Tibial nerve (tissue), 4 donors: ENCODE data around the gene TTC7B. TPM values are rescaled to one million over a fixed set of nuclear protein-coding genes. Genes with fewer than 3 reads are reported as not detected.

Experiments used
- DNase-seq, 2 donors: peaks; one replicate each; pipeline ENCODE4 v3.0.0-alpha.2; 2019; ENCODE audit warnings: low spot score in 2 of 2
- H3K27ac ChIP-seq, 4 donors: fragments of 200-600 bp; sonication (generic) in 3 of 4; one replicate each; pipeline ENCODE4 v1.5.1; 2017 to 2019; ENCODE audit warnings: mild to moderate bottlenecking in 1 of 4
- H3K27me3 ChIP-seq, 2 donors: fragments of 200-600 bp; sonication (generic) in 1 of 2; one replicate each; pipeline versions ENCODE4 v1.5.1 to v1.6.0; 2017 to 2019
- H3K36me3 ChIP-seq, 3 donors: fragments of 200-600 bp; sonication (generic); one replicate each; pipeline ENCODE4 v1.5.1; 2018 to 2019
- H3K4me1 ChIP-seq, 4 donors: fragments of 200-600 bp; sonication (generic) in 3 of 4; one replicate each; pipeline ENCODE4 v1.5.1; 2017 to 2019
- H3K4me3 ChIP-seq, 4 donors: fragments of 200-600 bp; sonication (generic) in 3 of 4; one replicate each; pipeline ENCODE4 v1.5.1; 2017 to 2019; ENCODE audit warnings: mild to moderate bottlenecking in 1 of 4, moderate library complexity in 1 of 4
- H3K9me3 ChIP-seq, 4 donors: fragments of 200-600 bp; sonication (generic) in 3 of 4; one replicate each; pipeline ENCODE4 v1.5.1; 2017 to 2019
- EP300 ChIP-seq, 2 donors: sonication (generic); formaldehyde crosslinking; IDR thresholded peaks; one replicate each; pipeline ENCODE4 v1.6.1; 2017; ENCODE audit warnings: antibody characterized with exemption in 2 of 2, mild to moderate bottlenecking in 1 of 2
- POLR2A ChIP-seq, 2 donors: fragments of 450-650 bp; IDR thresholded peaks; one replicate each; pipeline ENCODE4 v1.6.1; 2017; ENCODE audit warnings: antibody characterized with exemption in 2 of 2, mild to moderate bottlenecking in 2 of 2, moderate library complexity in 2 of 2
- WGBS, 2 donors: methylation state at CpG; one replicate each; pipeline ENCODE4 v1.1.5; 2018; 5-methylcytosine and 5-hydroxymethylcytosine counted together
- total RNA-seq, 4 donors: library from RNA; depleted of rRNA; stranded (reverse); fragments of >200 nt; gene quantifications; one replicate each; pipeline ENCODE4 v1.1.0, GENCODE V29; 2016
- TF ChIP-seq, protein P1 (sequence below), 5 experiments: fragments of 200-600 bp in 3 of 5; fragments of 450-650 bp in 2 of 5; sonication (generic) in 3 of 5; IDR thresholded peaks; one replicate each; pipeline ENCODE4 v1.5.1; 2016 to 2019; ENCODE audit warnings: antibody characterized with exemption in 5 of 5, mild to moderate bottlenecking in 3 of 5, moderate library complexity in 2 of 5

Gene TTC7B
- total RNA-seq, 4 donors from 2014 or later = 25.9 to 44.1 (median 34.4) TPM

DNA sequence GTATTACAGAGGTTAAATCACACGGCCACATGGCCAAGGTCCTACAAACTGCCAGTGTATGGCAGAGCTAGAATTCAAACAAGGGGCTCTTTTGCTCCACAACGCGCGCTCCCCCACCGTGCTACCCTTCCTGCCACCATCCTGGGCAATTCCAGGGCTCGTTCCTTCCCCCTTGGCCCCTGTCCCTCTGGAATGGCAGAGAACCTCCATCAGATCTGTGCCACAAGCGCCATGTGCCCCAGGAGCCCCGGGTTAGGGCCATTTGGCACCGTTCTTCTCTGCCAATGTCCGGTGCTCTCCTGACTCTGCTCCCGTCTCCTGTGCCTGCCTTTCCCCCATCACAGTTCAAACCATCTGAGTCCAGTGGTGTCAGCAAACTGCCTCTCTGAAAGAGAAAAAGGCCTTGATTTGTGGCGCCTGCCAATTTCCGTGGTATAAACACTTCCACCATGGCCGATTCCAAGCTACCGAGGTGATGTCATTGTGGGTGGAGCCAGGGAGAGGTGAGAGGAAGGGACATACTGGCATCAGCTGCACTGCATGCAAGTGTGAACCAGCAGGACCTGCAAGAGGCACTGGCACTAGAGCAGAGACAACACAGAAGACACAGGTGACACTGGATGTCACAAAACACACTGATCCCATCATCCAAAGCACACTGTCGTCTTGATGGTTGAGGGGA, 256.3 kb downstream of the TTC7B start:
- no peak for TF ChIP-seq EP300 (IDR thresholded peaks at IDR 0.05)
- TF ChIP-seq, protein P1, sequence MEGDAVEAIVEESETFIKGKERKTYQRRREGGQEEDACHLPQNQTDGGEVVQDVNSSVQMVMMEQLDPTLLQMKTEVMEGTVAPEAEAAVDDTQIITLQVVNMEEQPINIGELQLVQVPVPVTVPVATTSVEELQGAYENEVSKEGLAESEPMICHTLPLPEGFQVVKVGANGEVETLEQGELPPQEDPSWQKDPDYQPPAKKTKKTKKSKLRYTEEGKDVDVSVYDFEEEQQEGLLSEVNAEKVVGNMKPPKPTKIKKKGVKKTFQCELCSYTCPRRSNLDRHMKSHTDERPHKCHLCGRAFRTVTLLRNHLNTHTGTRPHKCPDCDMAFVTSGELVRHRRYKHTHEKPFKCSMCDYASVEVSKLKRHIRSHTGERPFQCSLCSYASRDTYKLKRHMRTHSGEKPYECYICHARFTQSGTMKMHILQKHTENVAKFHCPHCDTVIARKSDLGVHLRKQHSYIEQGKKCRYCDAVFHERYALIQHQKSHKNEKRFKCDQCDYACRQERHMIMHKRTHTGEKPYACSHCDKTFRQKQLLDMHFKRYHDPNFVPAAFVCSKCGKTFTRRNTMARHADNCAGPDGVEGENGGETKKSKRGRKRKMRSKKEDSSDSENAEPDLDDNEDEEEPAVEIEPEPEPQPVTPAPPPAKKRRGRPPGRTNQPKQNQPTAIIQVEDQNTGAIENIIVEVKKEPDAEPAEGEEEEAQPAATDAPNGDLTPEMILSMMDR (IDR thresholded peaks at IDR 0.05) = no peak
- no peak for TF ChIP-seq POLR2A (IDR thresholded peaks at IDR 0.05)

DNA sequence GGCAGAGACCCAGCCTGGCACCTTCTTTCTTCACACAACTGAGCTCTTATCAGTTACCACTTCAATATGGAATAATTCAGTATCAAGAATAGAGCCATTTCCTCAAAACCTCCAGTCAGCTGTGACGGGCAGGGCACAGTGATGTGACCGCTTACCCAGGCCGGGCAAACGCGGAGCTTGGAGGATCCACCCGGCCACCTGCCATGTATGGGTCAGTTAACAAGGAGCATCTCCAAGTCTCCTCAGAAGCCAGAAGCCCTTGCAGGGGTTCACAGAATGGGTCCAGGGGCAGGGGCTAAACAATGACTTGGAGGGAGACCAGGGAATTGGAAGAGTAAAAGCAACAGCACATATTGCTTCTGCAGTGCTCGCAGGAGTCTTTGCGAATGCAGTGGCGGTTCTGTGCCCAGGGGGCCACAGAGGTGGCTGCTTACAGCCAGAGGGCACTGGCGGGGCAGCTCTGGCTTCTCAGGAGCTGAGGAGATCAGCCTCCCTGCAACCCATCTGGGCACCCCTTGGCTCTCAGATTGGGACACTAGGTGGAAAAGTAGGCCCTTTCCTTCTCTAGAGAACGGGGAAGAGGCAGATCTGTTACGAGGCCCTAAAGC, 257.1 kb downstream of the TTC7B start:
- Histone ChIP-seq H3K9me3 (no peaks in the 10 kb centered on the region), H3K36me3 (peaks cover 0 to 6% (median 0%) of the 10 kb centered on the region in 3 donors), H3K4me3 (no peak overlapping the region), H3K27me3 (no peaks in the 10 kb centered on the region), H3K27ac (no peak overlapping the region), H3K4me1 (peaks cover 0 to 10% (median 0%) of the 10 kb centered on the region in 4 donors)
- 94 to 95% methylated on average over 12 of the region's 12 CpGs for WGBS, 2 donors
- no peak for DNase-seq
- no peak for TF ChIP-seq POLR2A (IDR thresholded peaks at IDR 0.05)
- TF ChIP-seq, protein P1 (IDR thresholded peaks at IDR 0.05) = no peak
- TF ChIP-seq EP300 (IDR thresholded peaks at IDR 0.05) = no peak

More for the DNA sequence above, 256.3 kb downstream of the TTC7B start:
- H3K4me3 ChIP-seq = no peak overlapping the region
- DNase-seq = no peak
- peaks cover 0 to 6% (median 0%) of the 10 kb centered on the region in 3 donors for H3K36me3 ChIP-seq
- H3K4me1 ChIP-seq = peaks cover 0 to 5% (median 0%) of the 10 kb centered on the region in 4 donors
- no peaks in the 10 kb centered on the region for H3K27me3 ChIP-seq
- 89% methylated on average over 16 of the region's 16 CpGs for WGBS, 2 donors
- H3K9me3 ChIP-seq = no peaks in the 10 kb centered on the region
- no peak overlapping the region for H3K27ac ChIP-seq

DNA sequence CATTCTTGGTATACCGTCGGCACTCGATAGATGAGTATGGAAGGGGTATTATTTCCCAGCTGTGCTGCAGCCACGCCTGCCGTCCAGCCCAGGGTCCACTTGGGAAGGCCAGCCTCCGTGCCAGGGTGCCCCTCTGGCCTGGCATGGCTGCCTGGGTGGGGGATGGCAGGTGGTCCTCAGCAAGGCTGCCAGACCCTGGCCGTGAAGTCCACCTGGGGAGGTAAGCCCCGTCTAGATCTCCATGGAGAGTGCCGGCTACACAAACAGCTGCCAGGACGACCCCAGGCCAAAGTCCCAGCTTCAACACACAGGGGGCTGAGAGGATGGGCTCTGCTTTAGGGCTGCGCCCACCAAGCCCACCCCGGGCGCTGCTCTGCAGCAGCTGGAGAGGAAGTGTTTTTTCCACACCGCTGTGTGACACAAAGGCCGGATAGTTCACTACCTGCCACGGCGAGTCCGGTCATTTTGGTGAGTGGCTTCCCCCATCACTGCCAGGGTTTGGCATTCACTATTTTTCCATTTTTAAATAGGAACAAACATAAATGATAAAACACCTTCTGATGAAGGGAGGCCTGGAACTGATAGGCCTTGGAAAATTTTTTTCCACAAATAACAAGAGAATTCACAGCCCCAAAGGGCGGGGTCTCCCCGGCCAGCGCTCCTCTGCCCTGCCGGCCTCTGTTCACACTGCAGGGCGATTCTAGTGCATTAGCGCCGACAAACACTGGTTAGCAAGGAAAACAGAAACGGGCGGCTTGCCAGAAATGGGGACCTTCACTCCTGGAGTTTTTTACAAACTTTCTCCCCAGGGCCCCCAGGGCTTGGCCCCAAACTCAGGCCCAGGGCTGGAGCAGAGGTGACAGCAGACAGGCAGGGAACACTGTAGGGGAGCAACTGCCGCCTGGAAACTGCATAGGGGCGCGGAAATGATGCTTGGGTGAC, 257.9 kb downstream of the TTC7B start:
- 69 to 86% methylated on average over 24 of the region's 30 CpGs for WGBS, 2 donors
- Histone ChIP-seq H3K27ac (no peak overlapping the region), H3K9me3 (no peaks in the 10 kb centered on the region), H3K4me1 (peaks cover 0 to 10% (median 0%) of the 10 kb centered on the region in 4 donors), H3K27me3 (no peaks in the 10 kb centered on the region), H3K4me3 (no peak overlapping the region), H3K36me3 (peaks cover 0 to 6% (median 0%) of the 10 kb centered on the region in 3 donors)
- DNase-seq = no peak
- TF ChIP-seq POLR2A (IDR thresholded peaks at IDR 0.05) (no peak), EP300 (IDR thresholded peaks at IDR 0.05) (no peak)
- TF ChIP-seq, protein P1 (IDR thresholded peaks at IDR 0.05) = no peak

DNA sequence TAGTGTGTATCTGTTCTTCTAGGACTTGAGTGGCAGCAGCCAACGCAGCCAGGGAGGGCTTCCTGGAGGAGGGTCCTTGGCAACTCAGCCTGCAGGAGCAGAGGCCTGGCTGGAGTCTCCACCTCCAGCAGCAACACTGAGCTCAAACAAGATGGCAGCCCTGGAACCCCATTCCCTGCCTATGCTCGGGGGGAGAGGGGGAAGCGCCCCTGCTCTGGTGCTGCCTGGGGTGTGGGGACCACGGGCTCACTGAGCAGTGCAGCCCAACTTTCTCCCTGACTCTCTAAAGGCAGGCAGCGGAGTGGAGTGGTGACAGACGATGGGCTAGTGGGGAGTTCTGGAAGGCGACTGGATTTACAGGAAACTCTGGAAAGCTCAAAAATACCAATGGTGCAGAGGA, 258.7 kb downstream of the TTC7B start:
- Histone ChIP-seq H3K4me3 (no peak overlapping the region), H3K9me3 (no peaks in the 10 kb centered on the region), H3K4me1 (peaks cover 0 to 10% (median 0%) of the 10 kb centered on the region in 4 donors), H3K27ac (no peak overlapping the region), H3K36me3 (peaks cover 0 to 6% (median 0%) of the 10 kb centered on the region in 3 donors), H3K27me3 (no peaks in the 10 kb centered on the region)
- TF ChIP-seq POLR2A (IDR thresholded peaks at IDR 0.05) (no peak), EP300 (IDR thresholded peaks at IDR 0.05) (no peak)
- TF ChIP-seq, protein P1 (IDR thresholded peaks at IDR 0.05) = no peak
- 95 to 97% methylated on average over 6 to 7 of the region's 7 CpGs for WGBS, 2 donors
- DNase-seq = no peak
